ENCODE results near the gene CHST15.
"Not testable (repeated sequence)": the region's sequence is repeated elsewhere in the genome, so short reads cannot be mapped to it uniquely, and the experiment has no call there.

The CHST15 gene

GRCh38 chr10:124098575-124098974 is 5.2 kb upstream of the CHST15 start:
- no peak for DNase-seq (ENCODE audit: low read depth)

- no peak for DNase-seq (ENCODE audit: low read depth)
These were observed 4.5 kb upstream of the CHST15 start for GRCh38 chr10:124097883-124098282.

GRCh38 chr10:124096494-124096893 is 3.1 kb upstream of the CHST15 start:
- no peak for DNase-seq (ENCODE audit: low read depth)

- DNase-seq (ENCODE audit: low read depth): not testable (repeated sequence)
These were observed 2.4 kb upstream of the CHST15 start for GRCh38 chr10:124095801-124096200.

GRCh38 chr10:124095096-124095495 is 1.7 kb upstream of the CHST15 start:
- no peak for DNase-seq (ENCODE audit: low read depth)

- DNase-seq (ENCODE audit: low read depth): no peak
These were observed 1.0 kb upstream of the CHST15 start for GRCh38 chr10:124094419-124094785.

GRCh38 chr10:124093774-124094418 is 498 bp upstream of the CHST15 start:
- not testable (repeated sequence) for DNase-seq (ENCODE audit: low read depth)

- DNase-seq (ENCODE audit: low read depth): no peak
These were observed 1.0 kb downstream of the CHST15 start for GRCh38 chr10:124092250-124092859.

GRCh38 chr10:124091646-124092249 is 1.6 kb downstream of the CHST15 start:
- DNase-seq (ENCODE audit: low read depth): no peak

GRCh38 chr10:124090601-124091209 is 2.7 kb downstream of the CHST15 start:
- no peak for DNase-seq (ENCODE audit: low read depth)

GRCh38 chr10:124089859-124090258 is 3.5 kb downstream of the CHST15 start:
- DNase-seq (ENCODE audit: low read depth): no peak

GRCh38 chr10:124088915-124089314 is 4.5 kb downstream of the CHST15 start:
- DNase-seq (ENCODE audit: low read depth): no peak

GRCh38 chr10:124087672-124088634 is 5.4 kb downstream of the CHST15 start:
- no peak for DNase-seq (ENCODE audit: low read depth)

GRCh38 chr10:124086787-124087671 is 6.4 kb downstream of the CHST15 start:
- DNase-seq (ENCODE audit: low read depth): no peak

- no peak for DNase-seq (ENCODE audit: low read depth)
These were observed 7.2 kb downstream of the CHST15 start for GRCh38 chr10:124086097-124086710.

- no peak for DNase-seq (ENCODE audit: low read depth)
These were observed 7.7 kb downstream of the CHST15 start for GRCh38 chr10:124085680-124086079.

- no peak for DNase-seq (ENCODE audit: low read depth)
These were observed 8.7 kb downstream of the CHST15 start for GRCh38 chr10:124084708-124085107.

- no peak for DNase-seq (ENCODE audit: low read depth)
These were observed 9.5 kb downstream of the CHST15 start for GRCh38 chr10:124083740-124084397.

- DNase-seq (ENCODE audit: low read depth): no peak
These were observed 10.2 kb downstream of the CHST15 start for GRCh38 chr10:124083047-124083739.

All from GM04504 (cell line).